Measurements from ENCODE around the gene SPCS2.
A peak's percentile ranks its signal among the peaks of the same experiment; 100 is the strongest.
"Not testable (repeated sequence)": the region's sequence is repeated elsewhere in the genome, so short reads cannot be mapped to it uniquely, and the experiment has no call there.

The SPCS2 gene

GRCh38 chr11:75002516-75002915 lies 53.5 kb downstream of the SPCS2 start:
- DNase-seq: no peak

GRCh38 chr11:75004215-75004614 lies 55.1 kb downstream of the SPCS2 start:
- DNase-seq: no peak

GRCh38 chr11:75011357-75011756 lies 62.3 kb downstream of the SPCS2 start:
- no peak for DNase-seq

GRCh38 chr11:75011872-75012271 lies 62.8 kb downstream of the SPCS2 start:
- no peak for DNase-seq

- DNase-seq: no peak
These were observed 64.0 kb downstream of the SPCS2 start for GRCh38 chr11:75013051-75013450.

- DNase-seq: no peak
These were observed 65.1 kb downstream of the SPCS2 start for GRCh38 chr11:75014129-75014528.

- not testable (repeated sequence) for DNase-seq
These were observed 70.1 kb downstream of the SPCS2 start for GRCh38 chr11:75019200-75019599.

- not testable (repeated sequence) for DNase-seq
These were observed 71.3 kb downstream of the SPCS2 start for GRCh38 chr11:75020328-75020727.

- DNase-seq: no peak
These were observed 73.2 kb downstream of the SPCS2 start for GRCh38 chr11:75022296-75022695.

- DNase-seq: peak; percentile 66 to 69
These were observed 73.8 kb downstream of the SPCS2 start for GRCh38 chr11:75022759-75023396.

GRCh38 chr11:75023446-75024067 lies 74.5 kb downstream of the SPCS2 start:
- DNase-seq: no peak

GRCh38 chr11:75024068-75024449 lies 75.0 kb downstream of the SPCS2 start:
- no peak for DNase-seq

- DNase-seq: no peak
These were observed 75.7 kb downstream of the SPCS2 start for GRCh38 chr11:75024764-75025211.

GRCh38 chr11:75025561-75025960 lies 76.5 kb downstream of the SPCS2 start:
- no peak for DNase-seq

GRCh38 chr11:75028321-75028720 lies 79.3 kb downstream of the SPCS2 start:
- no peak for DNase-seq

Data from activated CD4-positive, alpha-beta T cell treated with anti-CD3 and anti-CD28 coated beads, Interleukin-2, amount 50 U/mL, for 4 hours (primary cell).